SK-N-SH (cell line): Measurements from ENCODE around the gene ZNF18. TPM values are rescaled to one million over a fixed set of nuclear protein-coding genes. Genes with fewer than 3 reads are reported as not detected.

Source experiments
- CTCF ChIA-PET: fragments of 300-600, 350-600 bp; formaldehyde crosslinking; extraction: SDS; loops from one replicate; lab custom pipeline; 2021; lab: Yijun Ruan, JAX
- POLR2A ChIA-PET: fragments of 350-600 bp; sonication (Branson Sonifier 250); formaldehyde crosslinking; extraction: SDS; loops from one replicate; lab custom pipeline; 2020; ENCODE audit warnings: antibody characterized with exemption, inconsistent platforms; lab: Yijun Ruan, JAX
- DNase-seq: peaks from one replicate; pipeline ENCODE4 v3.0.0; 2012
- H2AFZ ChIP-seq: fragments of 200-600 bp; sonication (generic); 2 replicates; pipeline ENCODE4 v1.8.1; 2016; ENCODE audit warnings: antibody characterized with exemption, mild to moderate bottlenecking, low read depth
- H3F3A ChIP-seq: fragments of 200-600 bp; sonication (generic); replicated peaks from 2 replicates; pipeline ENCODE3; 2016; ENCODE audit warnings: antibody characterized with exemption, mild to moderate bottlenecking; ENCODE audit not compliant: insufficient read depth
- H3K27ac ChIP-seq, 2 experiments: fragments of 200-500 bp in 1 of 2; fragments of 200-600 bp in 1 of 2; sonication (Bioruptor generic) in 1 of 2; sonication (generic), shearing (Covaris generic) in 1 of 2; 2 replicates each; pipeline versions ENCODE4 v1.5.1 to v1.6.1; 2014 to 2016; ENCODE audit warnings: low read depth in 2 of 2, inconsistent platforms in 1 of 2, low read length in 1 of 2, mild to moderate bottlenecking in 1 of 2, mixed read lengths in 1 of 2
- H3K27me3 ChIP-seq: fragments of 200-600 bp; sonication (generic), shearing (Covaris generic); 2 replicates; pipeline ENCODE4 v1.6.1; 2016; ENCODE audit warnings: mixed run types; ENCODE audit not compliant: insufficient read depth
- H3K36me3 ChIP-seq, 2 experiments: fragments of 200-500 bp in 1 of 2; fragments of 200-600 bp in 1 of 2; sonication (Bioruptor generic) in 1 of 2; sonication (generic) in 1 of 2; replicated peaks in 1 of 2; 2 replicates each; pipeline versions ENCODE3 to v1.5.1; 2014 to 2016; ENCODE audit warnings: low read length in 1 of 2, mild to moderate bottlenecking in 1 of 2; ENCODE audit not compliant: insufficient read depth in 2 of 2, control insufficient read depth in 1 of 2
- H3K4me1 ChIP-seq, 2 experiments: fragments of 200-500 bp in 1 of 2; fragments of 200-600 bp in 1 of 2; sonication (Bioruptor generic) in 1 of 2; sonication (generic), shearing (Covaris generic) in 1 of 2; 2 replicates each; pipeline versions ENCODE4 v1.5.1 to v1.6.1; 2014 to 2016; ENCODE audit warnings: low read depth in 1 of 2, low read length in 1 of 2, mixed run types in 1 of 2; ENCODE audit not compliant: insufficient read depth in 2 of 2, control insufficient read depth in 1 of 2
- H3K4me2 ChIP-seq: fragments of 200-600 bp; sonication (generic), shearing (Covaris generic); 2 replicates; pipeline ENCODE4 v1.6.1; 2017; ENCODE audit warnings: mixed run types
- H3K4me3 ChIP-seq, 2 experiments: fragments of 200-500 bp in 1 of 2; fragments of 200-600 bp in 1 of 2; sonication (Bioruptor generic) in 1 of 2; sonication (generic), shearing (Covaris generic) in 1 of 2; 2 replicates each; pipeline versions ENCODE4 v1.5.1 to v1.8.1; 2014 to 2016; ENCODE audit warnings: low read depth in 2 of 2, inconsistent platforms in 1 of 2, low read length in 1 of 2, mild to moderate bottlenecking in 1 of 2, mixed read lengths in 1 of 2, moderate library complexity in 1 of 2
- H3K79me2 ChIP-seq: fragments of 200-600 bp; sonication (generic); 2 replicates; pipeline ENCODE4 v1.8.1; 2017; ENCODE audit warnings: mild to moderate bottlenecking; ENCODE audit not compliant: insufficient read depth
- H3K9ac ChIP-seq: fragments of 200-600 bp; sonication (generic); 2 replicates; pipeline ENCODE4 v1.6.1; 2017; ENCODE audit warnings: mixed run types
- H3K9me2 ChIP-seq: fragments of 200-600 bp; sonication (generic); 2 replicates; pipeline ENCODE4 v1.6.1; 2017; ENCODE audit warnings: mixed run types
- H3K9me3 ChIP-seq: fragments of 200-600 bp; sonication (generic); 2 replicates; pipeline ENCODE4 v1.6.1; 2017; ENCODE audit warnings: mixed run types, mild to moderate bottlenecking, moderate library complexity
- H4K20me1 ChIP-seq: fragments of 200-600 bp; sonication (generic); 2 replicates; pipeline ENCODE4 v1.6.1; 2017; ENCODE audit warnings: mild to moderate bottlenecking, mixed run types; ENCODE audit not compliant: insufficient read depth
- ELF1 ChIP-seq: IDR thresholded peaks from 2 replicates; pipeline ENCODE4 v1.4.0; 2012
- EZH2phosphoT487 ChIP-seq: fragments of 200-600 bp; sonication (generic); IDR thresholded peaks from 2 replicates; pipeline ENCODE4 v1.6.1; 2017; ENCODE audit warnings: low read depth, mixed run types, mild to moderate bottlenecking, antibody characterized with exemption, moderate library complexity, borderline replicate concordance
- FOXJ3 ChIP-seq: sonication (generic); formaldehyde crosslinking; IDR thresholded peaks from 2 replicates; pipeline ENCODE4 v1.5.1; 2020; ENCODE audit warnings: mild to moderate bottlenecking, missing genetic modification reagents
- GABPA ChIP-seq: IDR thresholded peaks from 2 replicates; pipeline ENCODE4 v1.4.0; 2012; ENCODE audit warnings: low read depth, mild to moderate bottlenecking
- POLR2AphosphoS5 ChIP-seq: IDR thresholded peaks from 2 replicates; pipeline ENCODE4 v1.6.1; 2012; ENCODE audit warnings: low read depth, low read length
- RAD21 ChIP-seq: IDR thresholded peaks from 2 replicates; pipeline ENCODE4 v1.6.1; 2012; ENCODE audit warnings: mild to moderate bottlenecking, low read length
- SMC3 ChIP-seq: IDR thresholded peaks from 2 replicates; pipeline ENCODE4 v1.6.1; 2012; ENCODE audit warnings: low read depth, low read length, improper control_type of control experiment
- TAF1 ChIP-seq: IDR thresholded peaks from 2 replicates; pipeline ENCODE4 v1.6.1; 2012; ENCODE audit warnings: low read depth, mild to moderate bottlenecking, low read length, moderate library complexity, borderline replicate concordance
- YY1 ChIP-seq: IDR thresholded peaks from 2 replicates; pipeline ENCODE4 v1.4.0; 2012; ENCODE audit warnings: low read depth, mild to moderate bottlenecking
- WGBS: methylation state at CpG from one replicate; pipeline ENCODE4 v1.1.6; 2017; ENCODE audit warnings: low lambda C conversion rate; 5-methylcytosine and 5-hydroxymethylcytosine counted together
- polyA plus RNA-seq, 3 experiments: library from polyadenylated mRNA; depleted of rRNA; stranded (reverse); fragments of >200 nt; gene quantifications; 2 replicates each; pipeline ENCODE4 v1.2.3, GENCODE V29; 2012
- TF ChIP-seq, protein P1 (sequence below): IDR thresholded peaks from 2 replicates; pipeline ENCODE4 v1.6.1; 2012; ENCODE audit warnings: mild to moderate bottlenecking, low read depth, low read length, moderate library complexity
- TF ChIP-seq, protein P2 (sequence below): IDR thresholded peaks from 2 replicates; pipeline ENCODE4; 2012
- TF ChIP-seq, protein P3 (sequence below): IDR thresholded peaks from 2 replicates; pipeline ENCODE4 v1.4.0; 2012; ENCODE audit warnings: low read depth
- TF ChIP-seq, protein P4 (sequence below): fragments of 150-350 bp; IDR thresholded peaks from 2 replicates; pipeline ENCODE4 v1.6.1; 2016; ENCODE audit warnings: mild to moderate bottlenecking, low read depth, low read length

The ZNF18 gene
- polyA plus RNA-seq, 1 of the 3 experiments (the other 2 are of a cell fraction): 3.2 TPM

DNA sequence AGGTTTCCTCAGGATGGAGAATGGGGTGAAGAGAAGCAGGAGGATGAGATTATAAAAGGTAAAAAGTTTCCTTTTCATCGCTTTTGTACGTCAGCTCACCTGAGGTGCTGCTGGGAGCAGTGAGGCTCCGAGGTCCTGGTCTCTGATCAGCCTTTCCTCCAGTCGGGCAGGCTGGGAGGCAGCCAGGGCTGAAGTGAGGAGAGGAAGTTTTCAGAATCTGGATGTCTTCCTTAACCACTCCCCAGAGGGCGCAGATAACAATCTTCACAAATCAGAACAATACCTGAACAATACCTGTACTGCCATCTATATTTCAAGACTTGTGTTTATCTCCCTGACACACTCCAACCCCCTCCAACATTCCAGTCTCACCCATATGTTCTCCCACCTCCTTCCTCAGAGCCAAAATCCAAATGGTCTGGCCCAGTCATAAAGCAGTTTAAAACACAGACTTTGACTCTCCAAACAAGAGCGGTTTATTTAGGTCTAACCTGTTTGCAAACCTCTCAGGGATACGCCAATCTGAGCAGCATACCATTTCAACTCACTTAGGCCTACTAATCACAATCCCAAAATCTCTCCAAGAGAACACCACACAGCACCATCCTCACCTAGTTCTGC is 6.8 kb downstream of the ZNF18 start:
- no peaks in the 10 kb centered on the region for H3F3A ChIP-seq
- no peaks in the 10 kb centered on the region for H3K4me1 ChIP-seq
- ChIA-PET POLR2A (interaction anchor here (1.3 kb wide), 1 partner anchor 30 kb away, joined by 4 read pairs; the partner anchor contains the start of gene MAP2K4), CTCF (interaction anchor here (0.8 to 2.1 kb wide), 3 partner anchors 13 to 1115 kb away, joined by 3 to 6 read pairs (median 5); no protein-coding TSS in a partner anchor)
- TF ChIP-seq SMC3 (no peak), EZH2phosphoT487 (no peak), POLR2AphosphoS5 (no peak), RAD21 (no peak), GABPA (no peak), YY1 (no peak), ELF1 (no peak), FOXJ3 (CRISPR knock-in tag) (no peak), TAF1 (no peak)
- TF ChIP-seq, protein P1, sequence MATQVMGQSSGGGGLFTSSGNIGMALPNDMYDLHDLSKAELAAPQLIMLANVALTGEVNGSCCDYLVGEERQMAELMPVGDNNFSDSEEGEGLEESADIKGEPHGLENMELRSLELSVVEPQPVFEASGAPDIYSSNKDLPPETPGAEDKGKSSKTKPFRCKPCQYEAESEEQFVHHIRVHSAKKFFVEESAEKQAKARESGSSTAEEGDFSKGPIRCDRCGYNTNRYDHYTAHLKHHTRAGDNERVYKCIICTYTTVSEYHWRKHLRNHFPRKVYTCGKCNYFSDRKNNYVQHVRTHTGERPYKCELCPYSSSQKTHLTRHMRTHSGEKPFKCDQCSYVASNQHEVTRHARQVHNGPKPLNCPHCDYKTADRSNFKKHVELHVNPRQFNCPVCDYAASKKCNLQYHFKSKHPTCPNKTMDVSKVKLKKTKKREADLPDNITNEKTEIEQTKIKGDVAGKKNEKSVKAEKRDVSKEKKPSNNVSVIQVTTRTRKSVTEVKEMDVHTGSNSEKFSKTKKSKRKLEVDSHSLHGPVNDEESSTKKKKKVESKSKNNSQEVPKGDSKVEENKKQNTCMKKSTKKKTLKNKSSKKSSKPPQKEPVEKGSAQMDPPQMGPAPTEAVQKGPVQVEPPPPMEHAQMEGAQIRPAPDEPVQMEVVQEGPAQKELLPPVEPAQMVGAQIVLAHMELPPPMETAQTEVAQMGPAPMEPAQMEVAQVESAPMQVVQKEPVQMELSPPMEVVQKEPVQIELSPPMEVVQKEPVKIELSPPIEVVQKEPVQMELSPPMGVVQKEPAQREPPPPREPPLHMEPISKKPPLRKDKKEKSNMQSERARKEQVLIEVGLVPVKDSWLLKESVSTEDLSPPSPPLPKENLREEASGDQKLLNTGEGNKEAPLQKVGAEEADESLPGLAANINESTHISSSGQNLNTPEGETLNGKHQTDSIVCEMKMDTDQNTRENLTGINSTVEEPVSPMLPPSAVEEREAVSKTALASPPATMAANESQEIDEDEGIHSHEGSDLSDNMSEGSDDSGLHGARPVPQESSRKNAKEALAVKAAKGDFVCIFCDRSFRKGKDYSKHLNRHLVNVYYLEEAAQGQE: no peak
- TF ChIP-seq, protein P2, sequence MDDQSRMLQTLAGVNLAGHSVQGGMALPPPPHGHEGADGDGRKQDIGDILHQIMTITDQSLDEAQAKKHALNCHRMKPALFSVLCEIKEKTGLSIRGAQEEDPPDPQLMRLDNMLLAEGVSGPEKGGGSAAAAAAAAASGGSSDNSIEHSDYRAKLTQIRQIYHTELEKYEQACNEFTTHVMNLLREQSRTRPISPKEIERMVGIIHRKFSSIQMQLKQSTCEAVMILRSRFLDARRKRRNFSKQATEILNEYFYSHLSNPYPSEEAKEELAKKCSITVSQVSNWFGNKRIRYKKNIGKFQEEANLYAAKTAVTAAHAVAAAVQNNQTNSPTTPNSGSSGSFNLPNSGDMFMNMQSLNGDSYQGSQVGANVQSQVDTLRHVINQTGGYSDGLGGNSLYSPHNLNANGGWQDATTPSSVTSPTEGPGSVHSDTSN: no peak
- TF ChIP-seq, protein P3, sequence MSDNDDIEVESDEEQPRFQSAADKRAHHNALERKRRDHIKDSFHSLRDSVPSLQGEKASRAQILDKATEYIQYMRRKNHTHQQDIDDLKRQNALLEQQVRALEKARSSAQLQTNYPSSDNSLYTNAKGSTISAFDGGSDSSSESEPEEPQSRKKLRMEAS: no peak
- TF ChIP-seq, protein P4, sequence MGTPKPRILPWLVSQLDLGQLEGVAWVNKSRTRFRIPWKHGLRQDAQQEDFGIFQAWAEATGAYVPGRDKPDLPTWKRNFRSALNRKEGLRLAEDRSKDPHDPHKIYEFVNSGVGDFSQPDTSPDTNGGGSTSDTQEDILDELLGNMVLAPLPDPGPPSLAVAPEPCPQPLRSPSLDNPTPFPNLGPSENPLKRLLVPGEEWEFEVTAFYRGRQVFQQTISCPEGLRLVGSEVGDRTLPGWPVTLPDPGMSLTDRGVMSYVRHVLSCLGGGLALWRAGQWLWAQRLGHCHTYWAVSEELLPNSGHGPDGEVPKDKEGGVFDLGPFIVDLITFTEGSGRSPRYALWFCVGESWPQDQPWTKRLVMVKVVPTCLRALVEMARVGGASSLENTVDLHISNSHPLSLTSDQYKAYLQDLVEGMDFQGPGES: no peak
- no peak overlapping the region for H3K4me2 ChIP-seq
- no peak overlapping the region for H3K27ac ChIP-seq
- H4K20me1 ChIP-seq: no peaks in the 10 kb centered on the region
- no peak for DNase-seq
- no peaks in the 10 kb centered on the region; the same call in 1 of the 2 replicates for H3K9me3 ChIP-seq
- H3K9ac ChIP-seq: no peak overlapping the region
- H2AFZ ChIP-seq: no peak overlapping the region
- H3K4me3 ChIP-seq: no peak overlapping the region
- H3K27me3 ChIP-seq: no peaks in the 10 kb centered on the region
- no peaks in the 10 kb centered on the region for H3K79me2 ChIP-seq
- H3K9me2 ChIP-seq: no peaks in the 10 kb centered on the region
- WGBS: 90% methylated on average over 7 of the region's 7 CpGs
- H3K36me3 ChIP-seq: peaks cover 13 to 36% of the 10 kb centered on the region in 2 experiments
